Lung microvascular endothelial cell (primary cell): ENCODE results near the gene CTXND1. TPM values are rescaled to one million over a fixed set of nuclear protein-coding genes. Genes with fewer than 3 reads are reported as not detected.

ENCODE experiments used
- DNase-seq, 2 donors: peaks; one replicate each; pipeline versions ENCODE4 v3.0.0 to v3.0.0-alpha.2; 2010; ENCODE audit warnings: low read depth in 2 of 2
- total RNA-seq: library from RNA; depleted of rRNA; stranded (reverse); fragments of >200 nt; gene quantifications from 2 replicates; pipeline ENCODE4 v1.2.1, GENCODE V29; 2014

CTXND1 gene
- total RNA-seq, 1 donor from 2014 or later = not detected

DNA sequence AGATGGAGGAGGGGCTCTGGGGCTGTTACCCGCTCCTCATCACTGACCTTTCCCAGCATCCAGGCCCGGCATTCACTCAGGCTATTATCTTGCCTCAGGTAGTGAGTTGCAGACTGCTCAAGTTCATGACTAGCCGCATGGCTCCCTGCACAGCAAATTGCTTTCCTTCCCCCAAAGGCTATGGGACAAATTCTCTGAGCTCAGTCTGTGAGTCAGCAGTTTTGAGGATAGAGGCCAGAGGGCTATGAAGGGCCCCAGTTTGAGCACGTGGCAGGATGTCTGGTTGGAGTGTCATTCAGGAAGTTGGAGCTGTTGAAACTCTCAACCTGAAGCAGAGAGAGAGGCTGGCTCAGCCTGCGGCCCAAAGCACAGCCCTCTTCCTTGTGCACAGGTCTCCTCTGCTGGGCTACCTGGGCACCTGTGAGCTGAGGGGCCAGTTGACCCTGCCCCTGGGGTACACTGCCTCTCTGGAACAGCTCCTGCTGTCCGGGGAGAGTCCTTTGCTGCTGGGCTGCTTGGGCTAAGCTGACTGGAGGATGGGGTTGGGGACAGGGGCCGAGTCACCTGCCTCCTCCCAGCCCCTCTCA lies 91.3 kb downstream of the CTXND1 start:
- DNase-seq = peak; percentile 91 to 92

GRCh38 chr15:80159811-80160569 lies 92.0 kb downstream of the CTXND1 start:
- DNase-seq = no peak

DNA sequence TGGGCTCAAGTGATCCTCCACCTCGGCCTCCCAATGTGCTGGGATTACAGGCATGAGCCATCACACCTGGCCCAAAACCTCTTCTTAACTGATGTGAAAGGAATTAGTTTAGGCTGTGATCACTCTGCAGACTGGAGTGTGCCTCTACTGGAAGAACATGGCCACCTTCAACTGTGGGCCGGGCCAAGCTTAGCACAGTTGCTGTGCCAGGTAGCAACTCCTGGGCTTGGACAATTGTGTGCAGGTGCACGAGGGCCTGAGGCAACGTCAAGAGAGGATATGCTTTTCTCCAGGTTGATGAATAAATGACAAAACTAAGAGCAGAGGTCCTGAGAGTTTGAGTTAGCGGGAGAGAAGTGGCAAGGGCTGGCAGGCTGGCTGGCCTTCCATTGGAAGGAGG lies 92.7 kb downstream of the CTXND1 start:
- DNase-seq = no peak

GRCh38 chr15:80157215-80157614 lies 94.8 kb downstream of the CTXND1 start:
- DNase-seq = no peak

DNA sequence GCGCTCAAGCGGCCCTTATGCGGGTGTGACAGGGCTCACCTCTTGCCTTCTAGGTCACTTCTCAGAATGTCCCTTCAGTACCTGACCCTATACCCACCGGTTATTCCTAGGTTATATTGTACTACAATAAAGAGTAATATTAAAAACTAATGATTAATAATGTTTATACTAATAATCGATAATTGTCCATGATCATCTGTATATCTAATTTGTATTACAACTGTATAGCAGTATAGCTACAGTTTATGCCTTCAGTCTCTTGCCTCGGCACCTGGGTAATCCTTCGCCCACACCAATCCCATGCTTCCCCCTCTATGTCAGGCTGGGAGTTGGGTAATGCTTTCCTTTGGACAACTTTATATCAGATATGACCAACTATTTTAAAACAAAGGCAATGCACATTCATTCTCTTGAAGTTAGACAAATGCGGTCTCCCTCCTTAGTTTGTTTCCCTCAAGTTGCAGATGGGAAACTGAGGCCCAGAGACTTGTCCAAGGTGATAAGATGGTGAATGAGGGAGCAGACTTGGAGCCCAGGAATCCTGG lies 95.8 kb downstream of the CTXND1 start:
- no peak for DNase-seq

DNA sequence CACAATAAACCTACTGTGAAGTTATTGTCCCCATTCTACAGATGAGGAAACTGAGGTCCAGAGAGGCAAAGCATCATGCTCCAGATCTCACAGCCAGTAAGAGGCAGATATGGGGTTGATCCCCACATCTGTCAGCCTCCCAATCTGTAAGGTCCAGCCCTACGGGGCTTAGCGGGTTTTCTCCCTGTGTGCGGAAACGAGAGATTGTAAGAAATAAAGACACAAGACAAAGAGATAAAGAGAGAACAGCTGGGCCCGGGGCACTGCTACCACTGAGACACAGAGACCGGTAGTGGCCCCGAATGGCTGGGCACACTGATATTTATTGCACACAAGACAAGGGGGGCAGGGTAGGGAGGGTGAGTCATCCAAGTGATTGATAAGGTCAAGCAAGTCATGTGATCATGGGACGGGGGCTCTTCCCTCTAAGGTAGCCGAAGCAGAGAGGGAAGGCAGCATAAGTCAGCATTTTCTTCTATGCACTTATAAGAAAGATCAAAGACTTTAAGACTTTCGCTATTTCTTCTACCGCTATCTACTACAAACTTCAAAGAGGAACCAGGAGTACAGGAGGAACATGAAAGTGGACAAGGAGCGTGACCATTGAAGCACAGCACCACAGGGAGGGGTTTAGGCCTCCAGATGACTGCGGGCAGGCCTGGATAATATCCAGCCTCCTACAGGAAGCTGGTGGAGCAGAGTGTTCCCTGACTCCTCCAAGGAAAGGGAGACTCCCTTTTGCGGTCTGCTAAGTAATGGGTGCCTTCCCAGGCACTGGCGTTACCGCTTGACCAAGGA lies 96.4 kb downstream of the CTXND1 start:
- peak in 1 of 2 donors; percentile 67 for DNase-seq

DNA sequence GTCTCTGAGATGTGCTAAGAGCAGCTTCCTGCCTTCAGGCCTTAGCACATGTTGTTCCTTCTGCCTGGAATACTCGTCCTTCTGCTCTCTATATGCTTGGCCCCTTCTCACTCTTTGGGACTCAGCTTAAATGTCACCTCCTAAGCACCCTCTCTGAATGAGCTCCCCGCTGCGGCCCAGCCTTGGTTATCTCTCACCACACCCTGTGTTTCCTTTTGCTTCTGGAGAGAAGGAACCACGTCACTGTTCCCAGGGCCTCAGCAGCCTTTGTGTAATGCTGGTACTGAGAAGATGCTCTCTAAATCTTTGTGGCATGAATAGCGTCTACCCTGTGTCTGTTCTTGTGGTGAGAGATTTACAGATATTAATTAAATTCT lies 97.0 kb downstream of the CTXND1 start:
- no peak for DNase-seq

DNA sequence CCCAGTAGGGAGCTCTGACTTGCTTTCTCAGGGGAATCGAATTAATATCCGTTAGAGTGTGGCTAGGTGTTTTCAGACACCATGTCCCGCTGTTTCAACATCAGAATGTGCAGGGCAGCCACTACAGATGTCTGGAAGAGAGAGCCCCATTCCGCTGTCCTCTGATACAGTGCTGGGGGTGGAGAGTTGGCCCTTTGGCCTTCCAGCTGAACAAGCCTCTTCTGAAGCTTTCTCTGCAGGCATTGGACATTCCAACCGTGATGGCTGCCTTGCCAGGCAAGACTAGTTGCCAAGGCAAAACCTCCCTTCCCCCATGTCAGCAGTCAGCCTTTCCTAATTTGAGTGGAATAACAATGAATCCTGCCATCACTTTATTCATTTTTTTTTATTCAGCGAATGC lies 97.7 kb downstream of the CTXND1 start:
- no peak for DNase-seq

DNA sequence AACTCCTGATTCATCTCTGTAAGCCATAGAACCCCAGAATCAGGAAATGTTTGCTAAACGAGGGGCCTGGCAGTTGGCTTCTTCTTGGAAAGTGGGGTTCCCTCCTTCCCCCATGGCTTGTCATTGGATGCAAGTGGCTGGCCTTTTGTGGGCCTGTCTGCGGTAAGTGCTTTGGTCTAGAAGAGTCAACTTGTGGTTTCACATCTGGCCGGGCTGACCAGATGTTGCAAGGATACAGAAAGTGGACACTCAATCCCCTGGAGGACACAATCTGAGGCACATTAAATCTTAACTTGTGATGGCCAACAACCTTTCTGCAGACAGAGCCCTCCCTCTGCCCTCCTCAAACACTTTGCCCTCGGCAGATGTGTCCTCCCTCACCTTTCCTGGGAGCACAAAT lies 98.1 kb downstream of the CTXND1 start:
- no peak for DNase-seq

GRCh38 chr15:80152896-80153876 lies 98.8 kb downstream of the CTXND1 start, which contains the start of gene FAH:
Gene FAH (plus strand): TSS chr15:80152999. CDS start chr15:80153055, 56 bp downstream.
- peak; percentile 60 to 67 for DNase-seq

DNA sequence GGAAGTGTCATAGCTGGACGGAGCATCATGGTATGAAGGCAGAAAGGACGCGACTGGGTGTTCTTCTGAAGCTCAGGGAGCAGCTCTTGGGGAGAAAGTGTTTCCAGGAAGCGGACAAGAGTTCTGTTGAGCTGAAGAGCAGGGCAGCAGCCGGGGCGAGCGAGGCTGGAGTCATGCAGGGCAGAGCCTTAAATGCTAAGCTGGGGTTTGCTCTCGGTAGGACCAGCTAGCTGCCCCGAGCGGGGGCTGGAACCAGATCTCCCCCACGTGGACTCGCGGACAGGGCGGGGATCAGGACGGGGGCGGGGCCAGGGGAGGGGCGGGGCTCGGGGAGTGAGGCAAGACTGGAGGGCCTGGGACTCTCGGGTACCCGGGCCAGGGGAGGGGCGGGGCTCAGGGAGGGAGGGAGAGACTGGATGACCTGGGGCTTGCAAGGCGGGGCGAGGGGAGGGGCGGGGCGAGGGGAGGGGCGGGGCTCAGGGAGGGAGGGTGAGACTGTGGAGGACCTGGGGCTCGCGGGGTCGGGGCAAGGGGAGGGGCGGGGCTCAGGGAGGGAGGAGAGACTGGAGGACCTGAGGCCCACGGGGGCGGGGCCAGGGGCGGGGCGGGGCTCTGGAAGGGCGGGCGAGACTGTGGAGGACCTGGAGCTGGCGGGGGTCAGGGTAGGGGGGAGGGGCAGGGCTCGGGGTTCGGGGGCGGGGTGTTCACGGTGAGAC lies 99.7 kb downstream of the CTXND1 start:
- peak; percentile 83 to 88 for DNase-seq

GRCh38 chr15:80151576-80151975 lies 100.4 kb downstream of the CTXND1 start:
- DNase-seq = no peak

DNA sequence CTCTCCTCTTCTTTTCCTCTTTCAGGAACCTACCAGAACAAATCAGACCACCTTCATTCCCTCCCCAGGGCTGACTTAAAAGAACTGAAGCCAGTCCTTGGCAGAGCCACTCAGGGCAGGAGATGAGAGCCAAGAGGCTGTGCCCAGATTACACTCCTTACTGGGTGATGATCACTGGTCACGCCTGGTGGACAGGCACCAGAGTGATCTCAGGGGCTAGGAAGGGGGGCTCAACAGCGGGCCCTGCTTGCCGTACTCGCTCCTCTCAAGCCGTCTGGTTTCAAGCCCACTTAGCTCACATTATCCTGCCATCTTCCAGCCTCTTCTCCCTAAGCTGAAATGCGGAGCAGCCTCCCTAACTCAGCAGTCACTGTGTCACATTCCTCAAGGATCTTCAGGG lies 100.9 kb downstream of the CTXND1 start:
- DNase-seq = no peak

Other genes with a start within 250 kb of the CTXND1 start
- 153 and 205 TPM in 2 replicates for gene ZFAND6, start 192.5 kb downstream of the CTXND1 start, total RNA-seq
- 3.4 and 9.4 TPM in 2 replicates for gene FAH, start 99.2 kb downstream of the CTXND1 start, total RNA-seq
- under 0.01 and 0.22 TPM in 2 replicates for gene ARNT2, start 152.2 kb upstream of the CTXND1 start, total RNA-seq